Embryonic facial prominence (tissue), 1 donor: ENCODE results near the gene EFNA5.

Source experiments
- DNase-seq: peaks from one replicate; pipeline ENCODE4 v3.0.0-alpha.2; 2016; ENCODE audit errors: extremely low spot score

Gene EFNA5

GRCh38 chr5:107428303-107428813 lies 242.4 kb downstream of the EFNA5 start:
- DNase-seq: no peak

GRCh38 chr5:107426872-107427271 lies 243.9 kb downstream of the EFNA5 start:
- no peak for DNase-seq

GRCh38 chr5:107426209-107426608 lies 244.5 kb downstream of the EFNA5 start:
- no peak for DNase-seq

- DNase-seq: no peak
Measured at GRCh38 chr5:107425541-107426031, 245.2 kb downstream of the EFNA5 start.

GRCh38 chr5:107424491-107424890 lies 246.2 kb downstream of the EFNA5 start:
- no peak for DNase-seq

GRCh38 chr5:107422494-107422893 lies 248.2 kb downstream of the EFNA5 start:
- DNase-seq: no peak

GRCh38 chr5:107419498-107419897 lies 251.2 kb downstream of the EFNA5 start:
- DNase-seq: no peak

GRCh38 chr5:107418902-107419301 lies 251.8 kb downstream of the EFNA5 start:
- DNase-seq: no peak

GRCh38 chr5:107418071-107418470 lies 252.7 kb downstream of the EFNA5 start:
- DNase-seq: no peak

GRCh38 chr5:107415762-107416161 lies 255.0 kb downstream of the EFNA5 start:
- no peak for DNase-seq

GRCh38 chr5:107414802-107415201 lies 255.9 kb downstream of the EFNA5 start:
- no peak for DNase-seq

GRCh38 chr5:107413754-107414153 lies 257.0 kb downstream of the EFNA5 start:
- no peak for DNase-seq

GRCh38 chr5:107408564-107408963 lies 262.2 kb downstream of the EFNA5 start:
- DNase-seq: no peak

GRCh38 chr5:107407713-107408298 lies 262.9 kb downstream of the EFNA5 start:
- DNase-seq: no peak

- no peak for DNase-seq
Measured at GRCh38 chr5:107404595-107405374, 266.0 kb downstream of the EFNA5 start.

- DNase-seq: no peak
Measured at GRCh38 chr5:107403228-107403953, 267.3 kb downstream of the EFNA5 start.

GRCh38 chr5:107402434-107403227 lies 268.1 kb downstream of the EFNA5 start:
- DNase-seq: no peak

- no peak for DNase-seq
Measured at GRCh38 chr5:107401470-107402122, 269.1 kb downstream of the EFNA5 start.

- DNase-seq: no peak
Measured at GRCh38 chr5:107400328-107400727, 270.4 kb downstream of the EFNA5 start.

GRCh38 chr5:107398703-107399102 lies 272.0 kb downstream of the EFNA5 start:
- DNase-seq: no peak

- DNase-seq: no peak
Measured at GRCh38 chr5:107396351-107396690, 274.4 kb downstream of the EFNA5 start.
